K562 (cell line): ENCODE results near the gene SEC31A. TPM values are rescaled to one million over a fixed set of nuclear protein-coding genes. Genes with fewer than 3 reads are reported as not detected.

Experiments
- ATAC-seq: fragments of 200-7000 bp; cut with Tn5 transposase; 3 replicates; pipeline ENCODE4 v1.9.1; 2020; ENCODE audit warnings: moderate library complexity
- BruUV-seq: library from RNA; stranded (reverse); fragments of 400-500 nt; replicated peaks from 2 replicates; lab custom pipeline; 2021; lab: Mats Ljungman, UMichigan
- CTCF ChIA-PET: fragments of 300-600 bp; formaldehyde crosslinking; extraction: SDS; loops from one replicate; lab custom pipeline; 2021; ENCODE audit warnings: low intra/inter-chr PET ratio; lab: Yijun Ruan, JAX
- POLR2A ChIA-PET: fragments of 300-600, 350-650 bp; sonication (Branson Sonifier 250); formaldehyde crosslinking; extraction: SDS; loops from one replicate; lab custom pipeline; 2021; ENCODE audit warnings: antibody characterized with exemption, inconsistent platforms; lab: Yijun Ruan, JAX
- DNase-seq, 4 experiments: peaks; one replicate each; pipeline versions ENCODE4 v3.0.0 to v3.0.0-alpha.2; 2011 to 2018; ENCODE audit warnings: low spot score in 3 of 4, mixed read lengths in 3 of 4; ENCODE audit errors: extremely low read depth in 1 of 4
- FAIRE-seq: peaks from 2 replicates; lab custom pipeline; 2011; peaks lifted over from hg19 to GRCh38; lab: Jason Lieb, UNC
- H2AFZ ChIP-seq: 2 replicates; pipeline ENCODE4 v1.6.0; 2011; ENCODE audit warnings: low read depth, low read length, control low read depth, inconsistent platforms
- H3K27ac ChIP-seq: fragments of 200-600 bp; 3 replicates; pipeline ENCODE4 v1.8.0; 2011; ENCODE audit warnings: low read depth, mild to moderate bottlenecking, control low read depth, inconsistent platforms, low read length, moderate library complexity, mixed read lengths; ENCODE audit errors: extremely low read depth
- H3K27me3 ChIP-seq, 2 experiments: fragments of 300-600 bp in 1 of 2; 2 replicates in 1 of 2; 3 replicates in 1 of 2; pipeline versions ENCODE4 v1.6.0 to v1.8.0; 2011; ENCODE audit warnings: inconsistent platforms in 2 of 2, low read length in 2 of 2, mild to moderate bottlenecking in 1 of 2, mixed read lengths in 1 of 2, moderate library complexity in 1 of 2; ENCODE audit not compliant: control insufficient read depth in 2 of 2, insufficient read depth in 2 of 2
- H3K36me3 ChIP-seq: fragments of 300-600 bp; 3 replicates; pipeline ENCODE4 v1.8.0; 2011; ENCODE audit warnings: mild to moderate bottlenecking, low read length, inconsistent platforms; ENCODE audit not compliant: control insufficient read depth, insufficient read depth
- H3K4me1 ChIP-seq, 2 experiments: fragments of 200-600 bp in 1 of 2; replicated peaks in 1 of 2; 2 replicates in 1 of 2; 3 replicates in 1 of 2; pipeline versions ENCODE4 v1.5.1 to v1.8.0; 2011; ENCODE audit warnings: inconsistent platforms in 2 of 2, low read length in 2 of 2, mild to moderate bottlenecking in 1 of 2, mixed read lengths in 1 of 2, moderate library complexity in 1 of 2; ENCODE audit not compliant: control insufficient read depth in 2 of 2, insufficient read depth in 2 of 2
- H3K4me2 ChIP-seq: 2 replicates; pipeline ENCODE4 v1.6.1; 2011; ENCODE audit warnings: low read length, control low read depth, inconsistent platforms, mixed read lengths; ENCODE audit not compliant: insufficient read depth
- H3K4me3 ChIP-seq: fragments of 200-600 bp; sonication (generic), shearing (Covaris generic); 2 replicates; pipeline ENCODE4 v1.5.1; 2016; ENCODE audit warnings: control low read depth, inconsistent platforms
- H3K79me2 ChIP-seq: fragments of 200-600 bp; 3 replicates; pipeline ENCODE4 v1.8.0; 2011; ENCODE audit warnings: low read length, inconsistent platforms; ENCODE audit not compliant: control insufficient read depth, insufficient read depth
- H3K9ac ChIP-seq, 2 experiments: 2 replicates each; pipeline versions ENCODE4 v1.6.0 to v1.6.1; 2011; ENCODE audit warnings: low read depth in 2 of 2, low read length in 2 of 2, control low read depth in 1 of 2, inconsistent platforms in 1 of 2, mild to moderate bottlenecking in 1 of 2, mixed read lengths in 1 of 2; ENCODE audit not compliant: insufficient read depth in 1 of 2
- H3K9me1 ChIP-seq: one replicate; pipeline ENCODE4 v1.6.0; 2011; ENCODE audit warnings: inconsistent platforms, mild to moderate bottlenecking, low read length, moderate library complexity; ENCODE audit not compliant: control insufficient read depth, insufficient read depth
- H3K9me3 ChIP-seq: replicated peaks from 2 replicates; pipeline ENCODE4 v1.5.1; 2011; ENCODE audit warnings: low read depth, low read length, inconsistent platforms; ENCODE audit not compliant: control insufficient read depth, insufficient read depth
- H4K20me1 ChIP-seq: replicated peaks from 2 replicates; pipeline ENCODE4 v1.6.1; 2011; ENCODE audit warnings: low read length, inconsistent platforms, mixed read lengths; ENCODE audit not compliant: control insufficient read depth, insufficient read depth
- ARID2 ChIP-seq: fragments of 450-650 bp; IDR thresholded peaks from 2 replicates; pipeline ENCODE4 v1.6.1; 2017; ENCODE audit warnings: antibody characterized with exemption, mild to moderate bottlenecking
- CSDE1 ChIP-seq, 2 experiments: fragments of 450-650 bp; IDR thresholded peaks; 2 replicates each; pipeline ENCODE4 v1.6.1; 2016; ENCODE audit warnings: mild to moderate bottlenecking in 1 of 2
- DDX20 ChIP-seq: fragments of 450-650 bp; IDR thresholded peaks from 2 replicates; pipeline ENCODE4 v1.6.1; 2016; ENCODE audit warnings: missing genetic modification characterization, low read depth, mild to moderate bottlenecking, missing compliant biosample characterization, moderate library complexity
- DEAF1 ChIP-seq: fragments of 450-650 bp; formaldehyde crosslinking; IDR thresholded peaks from 2 replicates; pipeline ENCODE4 v1.4.0; 2020; ENCODE audit warnings: mild to moderate bottlenecking, moderate library complexity
- GATA2 ChIP-seq: sonication (generic); formaldehyde crosslinking; IDR thresholded peaks from 2 replicates; pipeline ENCODE4 v1.4.0; 2020; ENCODE audit warnings: mild to moderate bottlenecking, missing genetic modification reagents
- ILF3 ChIP-seq: fragments of 450-650 bp; IDR thresholded peaks from 2 replicates; pipeline ENCODE4 v1.6.1; 2018; ENCODE audit warnings: antibody characterized with exemption, mild to moderate bottlenecking, moderate library complexity, borderline replicate concordance
- LARP7 ChIP-seq: fragments of 450-650 bp; IDR thresholded peaks from 2 replicates; pipeline ENCODE4 v1.6.1; 2016
- MLLT1 ChIP-seq, 2 experiments: fragments of 450-650 bp; IDR thresholded peaks; 2 replicates each; pipeline ENCODE4 v1.6.1; 2016
- NFIC ChIP-seq: fragments of 450-650 bp; IDR thresholded peaks from 2 replicates; pipeline ENCODE4 v1.6.1; 2017; ENCODE audit warnings: mild to moderate bottlenecking, inconsistent platforms
- PURB ChIP-seq: sonication (generic); formaldehyde crosslinking; IDR thresholded peaks from 2 replicates; pipeline ENCODE4 v1.9.0; 2021; ENCODE audit warnings: low read depth, mild to moderate bottlenecking, missing genetic modification reagents
- THRAP3 ChIP-seq: fragments of 450-650 bp; IDR thresholded peaks from 2 replicates; pipeline ENCODE4 v1.6.1; 2016; ENCODE audit warnings: mild to moderate bottlenecking, inconsistent platforms, borderline replicate concordance
- WGBS: fragments of 100-300 bp; shearing (Covaris generic); methylation state at CpG from one replicate; pipeline ENCODE4 v1.1.6; 2016; ENCODE audit warnings: low coverage, mixed read lengths; ENCODE audit not compliant: insufficient coverage; ENCODE audit errors: missing lambda C conversion rate; 5-methylcytosine and 5-hydroxymethylcytosine counted together
- in situ Hi-C: fragments of 300-500 bp; cut with MboI; formaldehyde crosslinking; loops from 4 replicates; pipeline ENCODE4 v1.15.0; 2018; ENCODE audit warnings: inconsistent platforms, mixed read lengths
- intact Hi-C: fragments of 100-400 bp; cut with micrococcal nuclease; formaldehyde crosslinking; loops from 2 replicates; pipeline ENCODE4 v1.14.2; 2022
- polyA plus RNA-seq, 8 experiments: library from polyadenylated mRNA; depleted of rRNA in 4 of 8; stranded (reverse) in 5 of 8; unstranded in 3 of 8; fragments of >200 nt; fragmentation: Nextera tagmentation in 2 of 8; fragmentation: Illumina TruSeq in 1 of 8; extraction: Ambion mirVana in 2 of 8; extraction: Trizol in 1 of 8; gene quantifications; 2 replicates each; pipeline versions ENCODE4 v1.2.1 to v1.2.3, GENCODE V29; 2011 to 2014; ENCODE audit warnings: inconsistent platforms in 1 of 8, missing spikeins in 1 of 8
- total RNA-seq, 7 experiments: library from RNA; depleted of rRNA in 6 of 7; stranded (reverse); fragments of >200 nt in 6 of 7; fragmentation: Illumina TruSeq in 2 of 7; extraction: Trizol in 2 of 7; gene quantifications; 2 replicates each; pipeline versions ENCODE4 v1.2.1 to v1.2.3, GENCODE V29; 2011 to 2021; ENCODE audit warnings: low replicate concordance in 1 of 7
- TF ChIP-seq, protein P1 (sequence below): sonication (generic); formaldehyde crosslinking; IDR thresholded peaks from 2 replicates; pipeline ENCODE4 v1.8.0; 2022; ENCODE audit warnings: mild to moderate bottlenecking, missing genetic modification reagents
- TF ChIP-seq, protein P2 (sequence below): fragments of 250-450 bp; sonication (Bioruptor Pico); IDR thresholded peaks from 2 replicates; pipeline ENCODE4 v1.5.0; 2021; ENCODE audit warnings: mild to moderate bottlenecking, borderline replicate concordance

Gene SEC31A
- total and polyA plus RNA-seq, 9 of the 15 experiments (the other 6 are each of a cell fraction or from before 2014, with no cell fraction given), result 78.9 to 241 (median 173) TPM

- TSS peak; percentile 59 for BruUV-seq
- peaks cover 5 to 9% of the 10 kb centered on the region in 2 experiments; a peak in 4 of 5 replicates for H3K4me1 ChIP-seq
- intact Hi-C loops, result loop anchor here (2.0 to 5.0 kb wide), 4 partner anchors 113 to 528 kb away; partner anchors contain the start of genes COPS4, COQ2 and HNRNPD
- peak overlapping the region; percentile 100 for H3K4me2 ChIP-seq
- H3K79me2 ChIP-seq, result peaks cover 73% of the 10 kb centered on the region
- ATAC-seq (peak; percentile 16), DNase-seq (peak in 2 of 4 experiments; percentile 26 to 32), FAIRE-seq (no peak)
- no peaks in the 10 kb centered on the region for H3K9me3 ChIP-seq
- in situ Hi-C loops, result no loop called here
- CTCF ChIA-PET, result no interaction called here
- 0% methylated on average over 14 of the region's 14 CpGs for WGBS
- H3K36me3 ChIP-seq, result peaks cover 41% of the 10 kb centered on the region
- POLR2A ChIA-PET, result interaction anchor here (0.6 to 3.1 kb wide), 23 partner anchors 10 to 385 kb away, joined by 3 to 39 read pairs (median 4); partner anchors contain the start of genes COPS4, COQ2, LIN54 and SEC31A
- H2AFZ ChIP-seq, result peak overlapping the region; percentile 87
- H3K27me3 ChIP-seq, result no peaks in the 10 kb centered on the region
- peak overlapping the region; percentile 85 to 99 for H3K9ac ChIP-seq
- H3K27ac ChIP-seq, result peak overlapping the region; percentile 100
- H3K9me1 ChIP-seq, result no peaks in the 10 kb centered on the region
- H4K20me1 ChIP-seq, result peaks cover 7% of the 10 kb centered on the region; the same call in 1 of the 2 replicates
- H3K4me3 ChIP-seq, result peak overlapping the region; percentile 75
- peak; percentile 93 for TF ChIP-seq THRAP3
- no peak for TF ChIP-seq PURB (CRISPR knock-in tag)
- TF ChIP-seq, protein P1, sequence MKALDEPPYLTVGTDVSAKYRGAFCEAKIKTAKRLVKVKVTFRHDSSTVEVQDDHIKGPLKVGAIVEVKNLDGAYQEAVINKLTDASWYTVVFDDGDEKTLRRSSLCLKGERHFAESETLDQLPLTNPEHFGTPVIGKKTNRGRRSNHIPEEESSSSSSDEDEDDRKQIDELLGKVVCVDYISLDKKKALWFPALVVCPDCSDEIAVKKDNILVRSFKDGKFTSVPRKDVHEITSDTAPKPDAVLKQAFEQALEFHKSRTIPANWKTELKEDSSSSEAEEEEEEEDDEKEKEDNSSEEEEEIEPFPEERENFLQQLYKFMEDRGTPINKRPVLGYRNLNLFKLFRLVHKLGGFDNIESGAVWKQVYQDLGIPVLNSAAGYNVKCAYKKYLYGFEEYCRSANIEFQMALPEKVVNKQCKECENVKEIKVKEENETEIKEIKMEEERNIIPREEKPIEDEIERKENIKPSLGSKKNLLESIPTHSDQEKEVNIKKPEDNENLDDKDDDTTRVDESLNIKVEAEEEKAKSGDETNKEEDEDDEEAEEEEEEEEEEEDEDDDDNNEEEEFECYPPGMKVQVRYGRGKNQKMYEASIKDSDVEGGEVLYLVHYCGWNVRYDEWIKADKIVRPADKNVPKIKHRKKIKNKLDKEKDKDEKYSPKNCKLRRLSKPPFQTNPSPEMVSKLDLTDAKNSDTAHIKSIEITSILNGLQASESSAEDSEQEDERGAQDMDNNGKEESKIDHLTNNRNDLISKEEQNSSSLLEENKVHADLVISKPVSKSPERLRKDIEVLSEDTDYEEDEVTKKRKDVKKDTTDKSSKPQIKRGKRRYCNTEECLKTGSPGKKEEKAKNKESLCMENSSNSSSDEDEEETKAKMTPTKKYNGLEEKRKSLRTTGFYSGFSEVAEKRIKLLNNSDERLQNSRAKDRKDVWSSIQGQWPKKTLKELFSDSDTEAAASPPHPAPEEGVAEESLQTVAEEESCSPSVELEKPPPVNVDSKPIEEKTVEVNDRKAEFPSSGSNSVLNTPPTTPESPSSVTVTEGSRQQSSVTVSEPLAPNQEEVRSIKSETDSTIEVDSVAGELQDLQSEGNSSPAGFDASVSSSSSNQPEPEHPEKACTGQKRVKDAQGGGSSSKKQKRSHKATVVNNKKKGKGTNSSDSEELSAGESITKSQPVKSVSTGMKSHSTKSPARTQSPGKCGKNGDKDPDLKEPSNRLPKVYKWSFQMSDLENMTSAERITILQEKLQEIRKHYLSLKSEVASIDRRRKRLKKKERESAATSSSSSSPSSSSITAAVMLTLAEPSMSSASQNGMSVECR, result peak; percentile 9; the same call in 1 of the 2 replicates
- TF ChIP-seq, protein P2, sequence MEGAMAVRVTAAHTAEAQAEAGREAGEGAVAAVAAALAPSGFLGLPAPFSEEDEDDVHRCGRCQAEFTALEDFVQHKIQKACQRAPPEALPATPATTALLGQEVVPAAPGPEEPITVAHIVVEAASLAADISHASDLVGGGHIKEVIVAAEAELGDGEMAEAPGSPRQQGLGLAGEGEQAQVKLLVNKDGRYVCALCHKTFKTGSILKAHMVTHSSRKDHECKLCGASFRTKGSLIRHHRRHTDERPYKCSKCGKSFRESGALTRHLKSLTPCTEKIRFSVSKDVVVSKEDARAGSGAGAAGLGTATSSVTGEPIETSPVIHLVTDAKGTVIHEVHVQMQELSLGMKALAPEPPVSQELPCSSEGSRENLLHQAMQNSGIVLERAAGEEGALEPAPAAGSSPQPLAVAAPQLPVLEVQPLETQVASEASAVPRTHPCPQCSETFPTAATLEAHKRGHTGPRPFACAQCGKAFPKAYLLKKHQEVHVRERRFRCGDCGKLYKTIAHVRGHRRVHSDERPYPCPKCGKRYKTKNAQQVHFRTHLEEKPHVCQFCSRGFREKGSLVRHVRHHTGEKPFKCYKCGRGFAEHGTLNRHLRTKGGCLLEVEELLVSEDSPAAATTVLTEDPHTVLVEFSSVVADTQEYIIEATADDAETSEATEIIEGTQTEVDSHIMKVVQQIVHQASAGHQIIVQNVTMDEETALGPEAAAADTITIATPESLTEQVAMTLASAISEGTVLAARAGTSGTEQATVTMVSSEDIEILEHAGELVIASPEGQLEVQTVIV, result no peak
- TF ChIP-seq GATA2 (CRISPR knock-in tag), result peak; percentile 64
- peak; percentile 14; the same call in 1 of the 2 replicates for TF ChIP-seq NFIC
- peak; percentile 62; the same call in 1 of the 2 replicates for TF ChIP-seq ARID2
- TF ChIP-seq DEAF1, result no peak
- TF ChIP-seq ILF3, result no peak
- no peak for TF ChIP-seq DDX20
- TF ChIP-seq LARP7, result peak; percentile 94
- peak; percentile 59 to 70; a peak in 2 of 4 replicates for TF ChIP-seq CSDE1 (IDR thresholded peaks at IDR 0.05)
- peak; percentile 85 to 93 for TF ChIP-seq MLLT1 (IDR thresholded peaks at IDR 0.05)
Measured at GRCh38 chr4:82900066-82900410, 9.1 kb upstream of the SEC31A start.
